T47D (cell line): ENCODE data around the gene ARHGAP9.

ENCODE experiments used
- DNase-seq, 2 experiments: peaks; one replicate each; pipeline versions ENCODE4 v3.0.0 to v3.0.0-alpha.2; 2011 to 2012; ENCODE audit warnings: low read depth in 1 of 2, low spot score in 1 of 2
- JUND ChIP-seq: IDR thresholded peaks from 2 replicates; pipeline ENCODE4 v1.6.1; 2012; ENCODE audit warnings: low read depth
- in situ Hi-C: cut with HindIII; loops from 2 replicates; pipeline ENCODE4 v1.10.0; 2016; ENCODE audit warnings: low sequenced_read_pairs, low pct_unique_long_range_greater_than_20kb

ARHGAP9 gene

GRCh38 chr12:57481671-57482070 lies 2.0 kb upstream of the ARHGAP9 start:
- no peak for TF ChIP-seq JUND
- DNase-seq = no peak
- in situ Hi-C loops = no loop called here

GRCh38 chr12:57479043-57479375 lies 657 bp downstream of the ARHGAP9 start:
- TF ChIP-seq JUND = no peak
- in situ Hi-C loops = no loop called here
- no peak for DNase-seq

GRCh38 chr12:57477710-57478681 lies 1.7 kb downstream of the ARHGAP9 start:
- no peak for TF ChIP-seq JUND
- in situ Hi-C loops = no loop called here
- DNase-seq = no peak

GRCh38 chr12:57476993-57477709 lies 2.5 kb downstream of the ARHGAP9 start:
- no peak for DNase-seq
- TF ChIP-seq JUND = no peak
- in situ Hi-C loops = no loop called here

GRCh38 chr12:57476162-57476992 lies 3.3 kb downstream of the ARHGAP9 start:
- no peak for TF ChIP-seq JUND
- in situ Hi-C loops = no loop called here
- DNase-seq = no peak

- DNase-seq = no peak
- no peak for TF ChIP-seq JUND
Measured at GRCh38 chr12:57475271-57476161, 4.2 kb downstream of the ARHGAP9 start.

GRCh38 chr12:57474862-57475261 lies 4.8 kb downstream of the ARHGAP9 start:
- in situ Hi-C loops = no loop called here
- no peak for TF ChIP-seq JUND
- no peak for DNase-seq

More at GRCh38 chr12:57475271-57476161, 4.2 kb downstream of the ARHGAP9 start:
- in situ Hi-C loops = no loop called here

- in situ Hi-C loops = no loop called here
- TF ChIP-seq JUND = no peak
- no peak for DNase-seq
Measured at GRCh38 chr12:57474430-57474829, 5.2 kb downstream of the ARHGAP9 start.

GRCh38 chr12:57473886-57474285 lies 5.8 kb downstream of the ARHGAP9 start:
- DNase-seq = no peak
- in situ Hi-C loops = no loop called here
- TF ChIP-seq JUND = no peak

GRCh38 chr12:57473392-57473791 lies 6.3 kb downstream of the ARHGAP9 start:
- no peak for TF ChIP-seq JUND
- in situ Hi-C loops = no loop called here
- DNase-seq = no peak

- in situ Hi-C loops = no loop called here
- no peak for DNase-seq
- TF ChIP-seq JUND = no peak
Measured at GRCh38 chr12:57472391-57472790, 7.3 kb downstream of the ARHGAP9 start.
